NCI-H2029 treated with DMSO at 0.1 percent for 48 hours (cell line): ENCODE data around the gene RHOT2.

ENCODE experiments used
- DNase-seq: peaks from one replicate; lab custom pipeline; 2025; lab: John Stamatoyannopoulos, UW

The RHOT2 gene

GRCh38 chr16:647173-647902 is 20.6 kb upstream of the RHOT2 start:
- no peak for DNase-seq

- peak; percentile 11 for DNase-seq
Observed at GRCh38 chr16:648071-648780, 19.7 kb upstream of the RHOT2 start.

- DNase-seq, result peak; percentile 30
Observed at GRCh38 chr16:648781-649589, 18.9 kb upstream of the RHOT2 start, which contains the start of gene WDR90. Gene WDR90, plus strand, starts transcription at chr16:649365. Its CDS starts 52 bp downstream, at chr16:649417.

GRCh38 chr16:649631-650030 is 18.3 kb upstream of the RHOT2 start:
- no peak for DNase-seq

GRCh38 chr16:651844-652243 is 16.1 kb upstream of the RHOT2 start:
- no peak for DNase-seq

- no peak for DNase-seq
Observed at GRCh38 chr16:652454-653305, 15.3 kb upstream of the RHOT2 start.

- no peak for DNase-seq
Observed at GRCh38 chr16:654034-654433, 13.9 kb upstream of the RHOT2 start.

- no peak for DNase-seq
Observed at GRCh38 chr16:657487-657886, 10.4 kb upstream of the RHOT2 start.

GRCh38 chr16:658679-659571 is 9.0 kb upstream of the RHOT2 start:
- DNase-seq, result no peak

- DNase-seq, result no peak
Observed at GRCh38 chr16:659618-660017, 8.3 kb upstream of the RHOT2 start.

GRCh38 chr16:660132-660458 is 7.8 kb upstream of the RHOT2 start:
- no peak for DNase-seq

- peak; percentile 48 for DNase-seq
Observed at GRCh38 chr16:660459-661183, 7.3 kb upstream of the RHOT2 start.

GRCh38 chr16:661184-661821 is 6.6 kb upstream of the RHOT2 start:
- DNase-seq, result no peak

GRCh38 chr16:662095-662494 is 5.8 kb upstream of the RHOT2 start:
- no peak for DNase-seq

GRCh38 chr16:662597-662996 is 5.3 kb upstream of the RHOT2 start:
- no peak for DNase-seq

GRCh38 chr16:666572-666971 is 1.4 kb upstream of the RHOT2 start:
- DNase-seq, result no peak

- no peak for DNase-seq
Observed at GRCh38 chr16:667113-667779, 686 bp upstream of the RHOT2 start.

GRCh38 chr16:668519-669171 is 713 bp downstream of the RHOT2 start:
- no peak for DNase-seq

- DNase-seq, result no peak
Observed at GRCh38 chr16:669666-670065, 1.7 kb downstream of the RHOT2 start.
